Colonic mucosa (tissue), 4 donors: ENCODE measurements around the gene DCAF6. TPM values are rescaled to one million over a fixed set of nuclear protein-coding genes. Genes with fewer than 3 reads are reported as not detected.

Experiments
- DNase-seq: peaks from one replicate; pipeline ENCODE4 v3.0.0-alpha.2; 2020
- H3K27ac ChIP-seq: fragments of 200-600 bp; one replicate; pipeline ENCODE4 v1.8.0; 2021
- H3K27me3 ChIP-seq: fragments of 200-600 bp; one replicate; pipeline ENCODE4 v1.8.0; 2021
- H3K36me3 ChIP-seq: fragments of 200-600 bp; one replicate; pipeline ENCODE4 v1.8.0; 2021
- H3K4me1 ChIP-seq: fragments of 200-600 bp; one replicate; pipeline ENCODE4 v1.8.0; 2021; ENCODE audit warnings: mild to moderate bottlenecking
- H3K4me3 ChIP-seq: fragments of 200-600 bp; one replicate; pipeline ENCODE4 v1.8.0; 2021
- H3K9ac ChIP-seq, 2 donors: one replicate each; pipeline ENCODE4 v1.7.0; 2013; ENCODE audit warnings: control low read depth in 2 of 2, low read depth in 2 of 2, low read length in 2 of 2
- H3K9me3 ChIP-seq: fragments of 200-600 bp; one replicate; pipeline ENCODE4 v1.8.0; 2021
- intact Hi-C: fragments of 100-400 bp; cut with DNase I; formaldehyde crosslinking; loops from one replicate; pipeline ENCODE4 v1.14.1; 2022
- total RNA-seq, 2 donors: library from RNA; stranded (reverse); fragmentation: NEBNext Ultra II Directional in 1 of 2; extraction: Animal tissue kit (Norgen Biotek cat#: 25700) in 1 of 2; gene quantifications; one replicate each; pipeline ENCODE4 v1.2.1, GENCODE V29; 2021
- TF ChIP-seq, protein P1 (sequence below): fragments of 200-600 bp; IDR thresholded peaks from one replicate; pipeline ENCODE4 v1.8.0; 2022; ENCODE audit warnings: antibody characterized with exemption, mild to moderate bottlenecking
- donor health status: healthy.
- donor health status: DM: no; HTN: no; CAD: no.
- donor health status: DM: no; HTN: no; CAD: no.

The DCAF6 gene
- total RNA-seq, 2 donors from 2014 or later, result 47.2 to 67.0 TPM

DNA sequence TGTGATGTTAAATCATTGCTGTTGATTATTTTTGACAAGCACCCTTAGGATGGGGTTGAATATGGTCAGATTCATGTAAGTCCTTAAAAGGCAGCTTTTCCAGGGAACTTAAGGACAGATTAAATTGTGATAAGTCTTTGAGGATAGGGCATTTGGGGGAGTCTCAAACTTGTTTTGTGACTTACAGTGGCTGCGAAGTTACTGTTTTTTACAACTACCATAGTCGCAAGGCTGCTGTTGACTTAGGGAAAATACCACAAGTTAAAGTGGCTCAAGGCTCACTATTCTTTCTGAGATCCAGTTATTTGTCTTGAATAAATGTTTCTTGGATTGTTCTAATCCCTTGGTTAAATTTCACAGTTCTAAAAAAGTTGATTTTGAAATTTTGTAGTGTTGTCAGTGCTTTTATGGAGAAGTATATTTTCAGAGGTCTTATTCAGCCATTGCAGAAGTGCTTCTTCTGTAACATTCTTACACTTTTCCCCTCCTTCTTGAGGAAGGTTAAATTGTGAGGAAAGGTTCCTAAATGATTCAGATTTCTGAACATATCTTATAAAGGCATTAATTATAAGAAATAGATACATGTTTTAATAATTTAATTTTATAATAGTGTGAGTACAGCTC is 47.4 kb downstream of the DCAF6 start:
- no peak overlapping the region for H3K4me3 ChIP-seq
- intact Hi-C loops, result no loop called here

DNA sequence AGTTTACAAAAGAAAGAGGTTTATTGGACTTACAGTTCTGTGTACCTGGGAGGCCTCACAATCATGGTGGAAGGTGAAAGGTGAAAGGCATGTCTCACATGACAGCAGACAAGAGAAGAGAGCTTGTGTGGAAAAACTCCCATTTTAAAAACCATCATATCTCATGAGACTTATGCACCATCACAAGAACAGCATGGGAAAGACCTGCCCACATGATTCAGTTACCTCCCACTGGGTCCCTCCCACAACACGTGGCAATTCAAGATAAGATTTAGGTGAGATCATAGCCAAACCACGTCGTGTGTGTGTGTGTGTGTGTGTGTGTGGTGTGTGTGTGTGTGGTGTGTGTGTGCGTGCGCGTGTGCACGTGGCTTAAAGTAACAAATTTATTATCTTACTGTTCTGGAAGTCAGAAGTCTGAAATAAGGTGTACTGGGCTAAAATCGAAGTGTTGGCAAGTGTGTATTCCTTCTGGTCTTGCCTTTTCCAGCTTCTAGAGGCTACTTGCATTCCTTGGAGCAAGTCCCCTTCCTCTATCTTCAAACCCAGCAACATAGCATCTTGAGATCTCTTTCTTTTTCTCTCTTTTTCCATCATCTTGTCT is 48.5 kb downstream of the DCAF6 start:
- H3K4me1 ChIP-seq, result no peaks in the 10 kb centered on the region
- TF ChIP-seq, protein P1, sequence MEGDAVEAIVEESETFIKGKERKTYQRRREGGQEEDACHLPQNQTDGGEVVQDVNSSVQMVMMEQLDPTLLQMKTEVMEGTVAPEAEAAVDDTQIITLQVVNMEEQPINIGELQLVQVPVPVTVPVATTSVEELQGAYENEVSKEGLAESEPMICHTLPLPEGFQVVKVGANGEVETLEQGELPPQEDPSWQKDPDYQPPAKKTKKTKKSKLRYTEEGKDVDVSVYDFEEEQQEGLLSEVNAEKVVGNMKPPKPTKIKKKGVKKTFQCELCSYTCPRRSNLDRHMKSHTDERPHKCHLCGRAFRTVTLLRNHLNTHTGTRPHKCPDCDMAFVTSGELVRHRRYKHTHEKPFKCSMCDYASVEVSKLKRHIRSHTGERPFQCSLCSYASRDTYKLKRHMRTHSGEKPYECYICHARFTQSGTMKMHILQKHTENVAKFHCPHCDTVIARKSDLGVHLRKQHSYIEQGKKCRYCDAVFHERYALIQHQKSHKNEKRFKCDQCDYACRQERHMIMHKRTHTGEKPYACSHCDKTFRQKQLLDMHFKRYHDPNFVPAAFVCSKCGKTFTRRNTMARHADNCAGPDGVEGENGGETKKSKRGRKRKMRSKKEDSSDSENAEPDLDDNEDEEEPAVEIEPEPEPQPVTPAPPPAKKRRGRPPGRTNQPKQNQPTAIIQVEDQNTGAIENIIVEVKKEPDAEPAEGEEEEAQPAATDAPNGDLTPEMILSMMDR, result no peak

More for the DNA sequence above, 47.4 kb downstream of the DCAF6 start:
- H3K9ac ChIP-seq, result no peak overlapping the region
- TF ChIP-seq, protein P1, result no peak
- no peak for DNase-seq
- H3K9me3 ChIP-seq, result no peaks in the 10 kb centered on the region
- no peaks in the 10 kb centered on the region for H3K36me3 ChIP-seq
- no peaks in the 10 kb centered on the region for H3K4me1 ChIP-seq
- no peaks in the 10 kb centered on the region for H3K27me3 ChIP-seq
- H3K27ac ChIP-seq, result no peak overlapping the region

DNA sequence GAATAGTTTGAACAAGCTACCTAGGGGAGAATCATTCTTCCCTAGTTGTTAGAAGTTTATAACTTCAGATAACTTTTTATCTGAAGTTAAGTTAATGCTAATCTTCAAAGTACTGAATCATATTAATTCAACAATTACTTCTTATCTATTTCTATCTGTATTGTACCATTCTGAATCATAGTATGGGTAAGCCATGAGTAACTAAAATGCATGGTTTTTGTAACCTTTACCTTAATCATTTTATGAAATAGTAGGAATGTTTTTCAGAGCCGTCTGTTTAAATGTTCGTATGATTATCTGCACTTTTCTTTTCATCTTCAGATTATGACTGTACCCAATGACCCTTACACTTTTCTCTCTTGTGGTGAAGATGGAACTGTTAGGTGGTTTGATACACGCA is 50.7 kb downstream of the DCAF6 start:
- H3K36me3 ChIP-seq, result no peaks in the 10 kb centered on the region
- H3K9ac ChIP-seq, result no peak overlapping the region
- no peak overlapping the region for H3K27ac ChIP-seq
- TF ChIP-seq, protein P1, result no peak
- no peak overlapping the region for H3K4me3 ChIP-seq
- H3K4me1 ChIP-seq, result no peaks in the 10 kb centered on the region
- DNase-seq, result no peak
- no peaks in the 10 kb centered on the region for H3K27me3 ChIP-seq
- no peaks in the 10 kb centered on the region for H3K9me3 ChIP-seq
- intact Hi-C loops, result no loop called here

More for the DNA sequence above, 48.5 kb downstream of the DCAF6 start:
- no peaks in the 10 kb centered on the region for H3K27me3 ChIP-seq
- no peaks in the 10 kb centered on the region for H3K9me3 ChIP-seq
- intact Hi-C loops, result no loop called here
- no peaks in the 10 kb centered on the region for H3K36me3 ChIP-seq
- H3K9ac ChIP-seq, result no peak overlapping the region
- H3K27ac ChIP-seq, result no peak overlapping the region
- H3K4me3 ChIP-seq, result no peak overlapping the region
- no peak for DNase-seq

DNA sequence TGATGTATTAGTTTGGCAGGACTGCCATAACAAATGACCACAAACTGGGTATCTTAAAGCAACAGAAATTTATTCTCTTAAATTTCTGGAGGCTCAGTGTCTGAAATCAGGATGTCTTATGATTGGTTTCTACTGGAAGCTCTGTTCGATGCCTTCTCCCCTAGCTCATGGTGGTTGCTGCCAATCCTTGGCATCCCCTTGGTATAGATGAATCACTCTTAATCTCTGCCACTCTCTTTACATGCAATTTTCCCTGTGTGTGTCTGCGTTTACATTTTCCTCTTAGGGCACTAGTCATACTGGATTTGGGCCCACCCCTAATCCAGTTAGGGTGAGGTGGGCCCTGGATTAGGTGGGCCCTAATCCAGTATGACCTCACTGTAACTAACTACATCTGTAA is 55.1 kb downstream of the DCAF6 start:
- intact Hi-C loops, result no loop called here
- H3K4me3 ChIP-seq, result no peak overlapping the region
- H3K36me3 ChIP-seq, result no peaks in the 10 kb centered on the region

DNA sequence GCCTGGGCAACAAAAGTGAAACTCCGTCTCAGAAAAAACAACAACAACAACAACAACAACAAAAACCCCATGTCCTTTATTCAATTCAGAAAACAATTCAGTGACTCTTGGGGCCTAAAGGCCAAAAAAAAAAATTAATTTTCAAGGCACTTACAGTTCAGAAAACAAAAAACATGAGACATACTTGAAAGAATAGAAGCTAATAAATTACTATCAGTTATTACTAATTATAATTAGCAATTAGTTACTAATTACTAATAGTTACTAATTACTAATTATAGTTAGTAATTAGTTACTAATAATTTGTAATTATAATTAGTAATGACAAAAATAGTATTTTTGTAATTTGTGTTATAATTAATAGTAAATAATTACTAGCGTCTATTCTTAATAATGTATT is 57.2 kb downstream of the DCAF6 start:
- Histone ChIP-seq H3K4me3 (no peak overlapping the region), H3K9ac (no peak overlapping the region), H3K27me3 (no peaks in the 10 kb centered on the region), H3K27ac (no peak overlapping the region), H3K4me1 (no peaks in the 10 kb centered on the region), H3K9me3 (no peaks in the 10 kb centered on the region), H3K36me3 (no peaks in the 10 kb centered on the region)
- DNase-seq, result no peak
- intact Hi-C loops, result no loop called here
- TF ChIP-seq, protein P1, result no peak

More for the DNA sequence above, 55.1 kb downstream of the DCAF6 start:
- DNase-seq, result no peak
- TF ChIP-seq, protein P1, result no peak
- Histone ChIP-seq H3K4me1 (no peaks in the 10 kb centered on the region), H3K27ac (no peak overlapping the region), H3K27me3 (no peaks in the 10 kb centered on the region), H3K9me3 (no peaks in the 10 kb centered on the region), H3K9ac (no peak overlapping the region)
